Measurements from ENCODE around the gene DRAM1.
"Not testable (repeated sequence)": the region's sequence is repeated elsewhere in the genome, so short reads cannot be mapped to it uniquely, and the experiment has no call there.

Gene DRAM1

GRCh38 chr12:101906226-101906625 lies 28.8 kb downstream of the DRAM1 start:
- DNase-seq (ENCODE audit: low spot score), result no peak

GRCh38 chr12:101908395-101908794 lies 31.0 kb downstream of the DRAM1 start:
- DNase-seq (ENCODE audit: low spot score), result no peak

GRCh38 chr12:101909646-101910045 lies 32.3 kb downstream of the DRAM1 start:
- no peak for DNase-seq (ENCODE audit: low spot score)

DNA sequence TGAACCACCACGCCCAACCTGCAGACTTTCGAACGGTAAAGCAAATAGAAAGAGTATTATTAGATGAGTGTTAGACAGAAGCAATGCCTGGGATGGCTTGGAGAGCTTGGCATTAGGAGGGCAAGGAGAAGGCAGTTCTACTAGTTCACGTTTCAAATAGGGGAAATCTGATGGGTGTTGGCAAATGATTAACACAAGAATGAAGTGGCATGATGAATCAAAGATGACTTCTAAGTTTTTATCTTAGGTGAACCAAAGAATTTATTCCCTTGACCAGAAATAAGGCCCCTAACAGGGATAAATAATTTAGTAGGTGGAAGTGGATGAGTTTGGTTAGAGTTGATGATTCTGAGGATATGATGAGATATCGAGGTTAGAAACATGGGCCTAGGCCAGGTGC lies 38.5 kb downstream of the DRAM1 start:
- no peak for DNase-seq (ENCODE audit: low spot score)

GRCh38 chr12:101918805-101919204 lies 41.4 kb downstream of the DRAM1 start:
- DNase-seq (ENCODE audit: low spot score), result not testable (repeated sequence)

DNA sequence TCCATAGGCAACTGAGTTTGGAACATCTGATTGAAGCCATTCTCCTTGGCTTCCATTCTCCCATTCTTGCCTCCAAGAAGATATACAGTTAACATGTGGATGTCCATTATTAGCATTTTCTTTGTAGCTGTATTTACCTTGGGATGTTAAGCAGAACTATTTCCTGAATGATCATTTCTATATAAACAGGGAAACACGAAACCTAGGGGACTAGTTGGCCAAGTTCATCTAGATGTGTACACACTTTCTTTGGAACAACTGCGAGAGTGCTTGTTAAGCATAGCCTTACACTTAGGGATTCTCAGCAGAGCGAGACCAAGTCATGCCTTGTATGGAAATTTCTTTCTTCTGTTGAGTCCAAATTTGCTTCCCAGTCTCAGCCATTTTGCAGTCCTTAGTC lies 42.1 kb downstream of the DRAM1 start:
- DNase-seq (ENCODE audit: low spot score), result no peak

- DNase-seq (ENCODE audit: low spot score), result peak; percentile 31
Measured at GRCh38 chr12:101920906-101921305, 43.5 kb downstream of the DRAM1 start.

- no peak for DNase-seq (ENCODE audit: low spot score)
Measured at GRCh38 chr12:101923045-101923718, 45.8 kb downstream of the DRAM1 start.

- peak; percentile 70 for DNase-seq (ENCODE audit: low spot score)
Measured at GRCh38 chr12:101924618-101925017, 47.2 kb downstream of the DRAM1 start.

DNA sequence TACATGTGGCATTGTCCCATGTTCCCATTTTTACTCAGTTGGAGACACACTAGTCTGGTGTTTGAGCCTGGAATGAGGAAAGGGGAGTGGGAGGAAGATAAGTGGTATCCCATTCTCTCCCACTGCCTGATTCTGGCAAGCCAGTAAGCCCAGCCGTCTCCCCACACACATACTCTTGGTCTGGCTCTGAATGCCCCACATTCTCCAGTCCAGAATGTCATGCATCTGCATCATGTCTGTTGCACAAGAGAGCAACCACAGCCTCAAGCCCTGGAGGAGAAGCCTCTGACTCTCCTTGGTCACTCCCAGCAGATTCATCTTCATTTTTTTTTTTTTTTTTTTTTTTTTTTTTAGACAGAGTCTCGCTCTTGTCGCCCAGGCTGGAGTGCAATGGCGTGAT lies 48.0 kb downstream of the DRAM1 start:
- DNase-seq (ENCODE audit: low spot score), result peak; percentile 94

DNA sequence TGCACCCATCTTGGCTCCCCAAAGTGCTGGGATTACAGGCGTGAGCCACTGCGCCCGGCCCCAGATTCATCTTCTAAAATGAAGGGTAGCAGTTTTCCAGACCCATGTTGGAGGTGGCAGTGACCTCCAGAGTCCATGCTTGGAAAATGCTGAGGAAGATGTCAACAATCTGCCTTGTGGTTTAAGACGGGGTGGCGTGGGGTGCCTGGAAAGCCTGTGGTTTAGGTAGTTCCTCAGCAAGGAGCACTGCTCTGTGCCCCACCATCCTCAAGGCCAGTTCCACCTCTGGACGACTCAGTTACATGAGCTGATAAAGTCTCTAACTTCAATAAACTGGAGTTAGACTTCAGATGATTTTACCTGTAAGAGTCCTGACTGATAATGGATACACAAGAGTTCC lies 48.6 kb downstream of the DRAM1 start:
- DNase-seq (ENCODE audit: low spot score), result no peak

DNA sequence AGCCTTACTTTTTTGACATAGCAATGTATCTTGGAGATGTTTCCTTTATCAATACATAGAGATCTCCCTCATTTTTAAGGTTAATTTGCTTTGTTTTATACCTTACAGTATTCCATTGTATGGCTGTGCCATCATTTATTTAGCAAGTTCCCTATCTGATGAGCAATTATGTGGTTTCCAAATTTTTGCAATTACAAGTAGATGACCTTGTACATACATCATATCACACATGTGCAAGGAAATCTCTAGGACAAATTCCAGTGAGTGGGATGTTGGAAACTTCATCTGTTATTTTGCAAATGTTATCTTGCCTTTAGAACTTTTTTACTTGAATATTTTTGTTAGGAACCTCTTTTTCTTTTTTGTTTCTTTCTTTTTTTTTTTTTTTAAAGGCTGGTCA lies 49.7 kb downstream of the DRAM1 start:
- peak; percentile 24 for DNase-seq (ENCODE audit: low spot score)

GRCh38 chr12:101927999-101928398 lies 50.6 kb downstream of the DRAM1 start:
- no peak for DNase-seq (ENCODE audit: low spot score)

GRCh38 chr12:101928556-101928955 lies 51.2 kb downstream of the DRAM1 start:
- no peak for DNase-seq (ENCODE audit: low spot score)

DNA sequence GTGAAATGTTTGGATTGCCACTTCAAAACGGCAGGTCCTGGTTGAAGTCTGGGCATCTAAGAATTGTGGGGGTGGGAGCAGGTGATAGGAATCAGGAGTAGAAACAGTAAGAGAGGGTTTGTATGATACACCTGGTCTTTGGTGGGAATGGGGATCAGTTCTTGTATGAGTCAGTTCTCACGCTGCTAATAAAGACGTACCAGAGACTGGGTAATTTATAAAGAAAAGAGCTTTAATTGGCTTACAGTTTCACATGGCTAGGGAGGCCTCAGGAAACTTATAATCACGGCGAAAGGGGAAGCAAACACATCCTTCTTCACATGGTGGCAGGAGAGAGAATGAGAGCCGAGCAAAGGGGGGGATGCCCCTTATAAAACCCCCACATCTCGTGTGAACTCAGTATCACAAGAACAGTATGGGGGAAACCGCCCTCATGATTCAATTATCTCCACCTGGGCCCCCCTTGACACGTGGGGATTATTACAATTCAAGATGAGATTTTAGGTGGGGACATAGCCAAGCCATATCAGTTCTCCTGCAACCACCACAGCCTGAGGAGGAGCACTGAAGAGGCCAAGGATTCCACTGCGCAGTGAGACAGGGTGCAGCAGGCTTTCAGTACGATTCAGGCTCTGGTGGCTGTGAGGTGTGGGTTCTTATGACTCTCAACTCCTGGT lies 52.1 kb downstream of the DRAM1 start:
- no peak for DNase-seq (ENCODE audit: low spot score)

GRCh38 chr12:101931498-101932326 lies 54.3 kb downstream of the DRAM1 start:
- DNase-seq (ENCODE audit: low spot score), result no peak

GRCh38 chr12:101933866-101934514 lies 56.6 kb downstream of the DRAM1 start:
- DNase-seq (ENCODE audit: low spot score), result no peak

DNA sequence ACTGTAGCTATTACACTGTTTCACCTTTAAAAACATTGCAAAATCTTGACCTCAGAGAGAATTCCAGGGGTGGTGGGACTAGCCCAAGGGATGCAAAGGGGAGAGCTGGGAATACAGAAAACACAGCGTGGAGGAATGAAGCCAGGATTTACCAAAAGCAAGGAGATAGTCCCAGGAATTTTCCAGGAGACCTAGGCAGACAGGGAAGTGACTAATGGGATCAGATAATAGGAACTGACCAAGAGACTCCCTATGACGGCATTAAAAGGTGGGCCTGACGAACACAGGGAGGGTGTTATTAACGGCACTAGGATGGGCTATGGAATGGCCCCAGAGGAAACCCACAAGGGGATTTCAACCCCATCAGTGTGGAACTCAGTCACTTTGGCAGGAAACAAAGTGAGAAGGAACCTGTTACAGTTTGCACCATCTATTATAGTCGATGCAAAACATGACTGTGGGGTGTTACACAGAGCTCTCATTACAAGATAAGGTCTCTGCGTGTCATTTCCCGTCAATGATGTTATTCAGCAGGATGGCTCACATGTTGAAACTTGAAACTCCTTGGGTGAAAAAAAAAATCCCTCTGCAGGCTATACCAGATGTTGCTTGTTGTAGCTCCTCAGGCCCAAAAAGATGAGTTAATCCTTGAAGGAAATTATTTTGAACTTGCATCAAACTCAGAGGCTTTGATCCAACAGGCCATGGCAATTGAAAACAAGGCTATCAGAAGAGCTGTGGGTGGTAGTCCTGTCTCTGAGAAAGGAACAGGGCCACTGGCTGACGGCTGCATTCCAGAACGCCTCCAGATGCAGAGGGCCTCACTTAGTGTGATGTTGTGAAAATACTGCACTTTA lies 58.7 kb downstream of the DRAM1 start:
- DNase-seq (ENCODE audit: low spot score), result peak; percentile 76

- no peak for DNase-seq (ENCODE audit: low spot score)
Measured at GRCh38 chr12:101939306-101939705, 61.9 kb downstream of the DRAM1 start.

GRCh38 chr12:101939856-101940265 lies 62.5 kb downstream of the DRAM1 start:
- DNase-seq (ENCODE audit: low spot score), result peak; percentile 70

GRCh38 chr12:101940400-101940950 lies 63.1 kb downstream of the DRAM1 start:
- DNase-seq (ENCODE audit: low spot score), result no peak
